Sigmoid colon (tissue), 7 donors: ENCODE data around the gene MAP4K4. TPM values are rescaled to one million over a fixed set of nuclear protein-coding genes. Genes with fewer than 3 reads are reported as not detected.
"Not testable (repeated sequence)": the region's sequence is repeated elsewhere in the genome, so short reads cannot be mapped to it uniquely, and the experiment has no call there.

Source experiments
- DNase-seq: peaks from one replicate; pipeline ENCODE4 v3.0.0-alpha.2; 2019
- H3K27ac ChIP-seq, 4 donors: fragments of 200-600 bp; sonication (generic); one replicate each; pipeline ENCODE4 v1.5.1; 2016 to 2019; ENCODE audit warnings: mild to moderate bottlenecking in 1 of 4
- H3K27me3 ChIP-seq, 3 donors: fragments of 200-600 bp; sonication (generic); one replicate each; pipeline ENCODE4 v1.5.1; 2019; ENCODE audit warnings: mild to moderate bottlenecking in 1 of 3
- H3K36me3 ChIP-seq, 4 donors: fragments of 200-600 bp; sonication (generic); one replicate each; pipeline ENCODE4 v1.5.1; 2016 to 2019
- H3K4me1 ChIP-seq, 4 donors: fragments of 200-600 bp; sonication (generic); one replicate each; pipeline ENCODE4 v1.5.1; 2017 to 2019
- H3K4me3 ChIP-seq, 4 donors: fragments of 200-600 bp; sonication (generic); one replicate each; pipeline ENCODE4 v1.5.1; 2017 to 2019; ENCODE audit warnings: mild to moderate bottlenecking in 2 of 4, moderate library complexity in 1 of 4
- H3K9me3 ChIP-seq, 4 donors: fragments of 200-600 bp in 3 of 4; sonication (generic) in 3 of 4; one replicate each; pipeline versions ENCODE4 v1.5.1 to v1.6.1; 2013 to 2019
- CTCF ChIP-seq, 4 experiments: fragments of 450-650 bp in 3 of 4; fragments of 200-600 bp in 1 of 4; IDR thresholded peaks; one replicate each; pipeline ENCODE4 v1.5.1; 2016 to 2019; ENCODE audit warnings: antibody characterized with exemption in 4 of 4, mild to moderate bottlenecking in 3 of 4, moderate library complexity in 2 of 4
- EP300 ChIP-seq, 4 donors: sonication (generic); formaldehyde crosslinking; IDR thresholded peaks; one replicate each; pipeline ENCODE4 v1.6.1; 2017; ENCODE audit warnings: antibody characterized with exemption in 4 of 4
- POLR2A ChIP-seq, 2 donors: fragments of 450-650 bp; IDR thresholded peaks; one replicate each; pipeline ENCODE4 v1.6.1; 2016; ENCODE audit warnings: antibody characterized with exemption in 2 of 2, mild to moderate bottlenecking in 2 of 2, moderate library complexity in 2 of 2
- POLR2AphosphoS5 ChIP-seq, 4 donors: sonication (generic); formaldehyde crosslinking; IDR thresholded peaks; one replicate each; pipeline ENCODE4 v1.6.1; 2017; ENCODE audit warnings: antibody characterized with exemption in 4 of 4
- WGBS, 2 donors: extraction: QIAGEN DNeasy Blood & Tissue Kit; methylation state at CpG; one replicate each; pipeline ENCODE4 v1.1.7; 2013; 5-methylcytosine and 5-hydroxymethylcytosine counted together
- intact Hi-C: fragments of 100-400 bp; cut with DNase I; formaldehyde crosslinking; loops from one replicate; pipeline ENCODE4 v1.15.1; 2023
- polyA plus RNA-seq, 3 donors: library from polyadenylated mRNA; stranded (reverse); fragments of 200-250 nt; gene quantifications; one replicate each; pipeline ENCODE4 v1.2.3, GENCODE V29; 2013
- total RNA-seq, 4 donors: library from RNA; depleted of rRNA; stranded (reverse); fragments of >200 nt; gene quantifications; one replicate each; pipeline ENCODE4 v1.1.0, GENCODE V29; 2016
- donor health status: healthy with polysubstance abuse.
- donor health status: Bipolar disorder and iron deficiency.
- donor health status: healthy.

MAP4K4 gene
- total and polyA plus RNA-seq, 7 donors: 8.8 to 62.9 (median 37.2) TPM

- DNase-seq: no peak
- Histone ChIP-seq H3K27ac (no peak overlapping the region), H3K9me3 (peaks cover 0 to 7% (median 5%) of the 10 kb centered on the region in 4 donors), H3K4me3 (no peak overlapping the region), H3K36me3 (no peaks in the 10 kb centered on the region), H3K4me1 (no peaks in the 10 kb centered on the region), H3K27me3 (no peaks in the 10 kb centered on the region)
- TF ChIP-seq POLR2A (IDR thresholded peaks at IDR 0.05) (no peak), CTCF (IDR thresholded peaks at IDR 0.05) (no peak), EP300 (IDR thresholded peaks at IDR 0.05) (no peak), POLR2AphosphoS5 (IDR thresholded peaks at IDR 0.05) (no peak)
- 81 to 85% methylated on average over 9 of the region's 9 CpGs for WGBS, 2 donors
- intact Hi-C loops: no loop called here
These were observed 208.3 kb downstream of the MAP4K4 start for GRCh38 chr2:101905746-101906336.

- no peak for TF ChIP-seq POLR2A (IDR thresholded peaks at IDR 0.05)
- intact Hi-C loops: no loop called here
- no peak for DNase-seq
- WGBS, 2 donors: 71 to 92% methylated on average over 1 of the region's 1 CpG
- Histone ChIP-seq H3K9me3 (peaks cover 0 to 6% (median 1%) of the 10 kb centered on the region in 4 donors), H3K27me3 (no peaks in the 10 kb centered on the region), H3K4me1 (no peaks in the 10 kb centered on the region), H3K4me3 (no peak overlapping the region), H3K27ac (no peak overlapping the region), H3K36me3 (no peaks in the 10 kb centered on the region)
These were observed 212.3 kb downstream of the MAP4K4 start for GRCh38 chr2:101909760-101910159.

GRCh38 chr2:101912545-101912944 is 215.0 kb downstream of the MAP4K4 start:
- H3K4me1 ChIP-seq: no peaks in the 10 kb centered on the region
- H3K27ac ChIP-seq: no peak overlapping the region
- no peaks in the 10 kb centered on the region for H3K36me3 ChIP-seq
- H3K4me3 ChIP-seq: no peak overlapping the region
- H3K27me3 ChIP-seq: no peaks in the 10 kb centered on the region
- peaks cover 0 to 3% (median 1%) of the 10 kb centered on the region in 4 donors for H3K9me3 ChIP-seq
- intact Hi-C loops: no loop called here
- no peak for DNase-seq
- TF ChIP-seq EP300 (IDR thresholded peaks at IDR 0.05) (no peak), CTCF (IDR thresholded peaks at IDR 0.05) (no peak), POLR2A (IDR thresholded peaks at IDR 0.05) (no peak), POLR2AphosphoS5 (IDR thresholded peaks at IDR 0.05) (no peak)
- 71 to 86% methylated on average over 2 of the region's 2 CpGs for WGBS, 2 donors

- Histone ChIP-seq H3K27me3 (no peaks in the 10 kb centered on the region), H3K9me3 (peaks cover 0 to 9% (median 2%) of the 10 kb centered on the region in 4 donors), H3K4me3 (no peak overlapping the region), H3K27ac (no peak overlapping the region), H3K4me1 (no peaks in the 10 kb centered on the region), H3K36me3 (no peaks in the 10 kb centered on the region)
- intact Hi-C loops: no loop called here
- TF ChIP-seq CTCF (IDR thresholded peaks at IDR 0.05): no peak
- TF ChIP-seq POLR2AphosphoS5 (IDR thresholded peaks at IDR 0.05): no peak
- no peak for TF ChIP-seq POLR2A (IDR thresholded peaks at IDR 0.05)
- no peak for TF ChIP-seq EP300 (IDR thresholded peaks at IDR 0.05)
- no peak for DNase-seq
- 52 to 67% methylated on average over 5 of the region's 5 CpGs for WGBS, 2 donors
These were observed 223.9 kb downstream of the MAP4K4 start for GRCh38 chr2:101921319-101921952.

- intact Hi-C loops: no loop called here
- no peak overlapping the region for H3K27ac ChIP-seq
- H3K27me3 ChIP-seq: no peaks in the 10 kb centered on the region
- 86 to 99% methylated on average over 2 of the region's 2 CpGs for WGBS, 2 donors
- H3K36me3 ChIP-seq: no peaks in the 10 kb centered on the region
- no peak overlapping the region for H3K4me3 ChIP-seq
- peaks cover 0 to 9% (median 3%) of the 10 kb centered on the region in 4 donors for H3K9me3 ChIP-seq
- no peak for TF ChIP-seq CTCF (IDR thresholded peaks at IDR 0.05)
- DNase-seq: no peak
- no peaks in the 10 kb centered on the region for H3K4me1 ChIP-seq
These were observed 224.4 kb downstream of the MAP4K4 start for GRCh38 chr2:101921953-101922325.

GRCh38 chr2:101924311-101924710 is 226.8 kb downstream of the MAP4K4 start:
- H3K27me3 ChIP-seq, H3K4me1 ChIP-seq, H3K27ac ChIP-seq, H3K9me3 ChIP-seq, intact Hi-C loops, DNase-seq, H3K36me3 ChIP-seq, H3K4me3 ChIP-seq: not testable (repeated sequence)
